CD4-positive, alpha-beta T cell treated with Interleukin-17A for 4 hours (primary cell): ENCODE measurements around the gene MB.
A peak's percentile ranks its signal among the peaks of the same experiment; 100 is the strongest.
"Not testable (repeated sequence)": the region's sequence is repeated elsewhere in the genome, so short reads cannot be mapped to it uniquely, and the experiment has no call there.

Source experiments
- DNase-seq: peaks from one replicate; pipeline ENCODE4 v3.0.0-alpha.2; 2020; ENCODE audit warnings: mixed read lengths

MB gene

DNA sequence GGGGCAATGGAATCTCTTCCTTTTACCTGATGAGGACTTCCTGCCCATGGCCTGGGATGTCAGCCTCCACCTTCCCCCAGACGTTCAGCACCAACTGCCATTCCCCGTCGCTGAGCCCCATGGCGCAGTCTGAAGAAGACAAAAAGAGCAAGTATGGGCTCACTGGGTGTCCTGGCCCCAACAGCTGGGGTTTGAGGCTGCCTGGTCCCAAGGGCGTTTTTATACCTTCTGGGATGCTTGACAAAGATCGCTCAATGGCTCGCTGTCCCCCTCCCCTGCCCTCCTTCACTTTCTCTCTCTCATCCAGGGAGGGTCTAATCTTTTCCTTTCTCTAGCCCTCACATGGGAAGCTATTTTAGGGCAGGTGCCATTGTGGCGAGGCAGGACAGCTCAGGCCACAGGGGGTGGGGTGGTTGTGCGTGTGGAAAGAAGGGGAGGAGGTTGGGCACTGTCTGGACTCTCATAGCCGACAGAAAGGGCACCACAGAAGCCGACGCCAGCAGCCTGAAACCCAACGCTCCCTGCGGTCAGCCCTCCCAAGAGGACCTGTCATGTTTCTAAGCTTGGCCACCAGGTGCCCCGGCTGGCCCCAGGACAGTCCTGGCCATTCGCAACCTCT is at the start of gene MB:
Gene MB, minus strand, starts transcription at position 193 of the 619 bp plus-strand sequence. Its CDS starts 72 bp downstream, at position 121.
- no peak for DNase-seq

DNA sequence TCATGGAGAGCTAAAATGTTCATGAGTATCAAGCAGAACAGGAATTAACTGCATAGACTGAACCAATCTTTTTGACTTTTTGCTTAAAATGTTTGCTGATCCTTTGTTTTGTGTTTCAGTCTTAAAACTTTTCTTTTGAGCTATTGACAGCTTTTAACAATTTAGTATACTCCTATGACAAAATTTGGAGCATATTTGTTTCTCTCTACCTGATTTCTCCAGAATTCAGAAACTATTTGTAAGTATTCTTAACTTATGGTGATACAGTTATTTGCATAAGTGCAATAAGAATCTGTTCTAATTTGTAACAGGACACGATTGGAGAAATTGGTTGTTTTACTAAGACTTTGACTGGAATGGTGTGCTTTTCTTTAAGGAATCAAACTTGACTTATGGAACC is 49.6 kb upstream of the MB start:
- not testable (repeated sequence) for DNase-seq

DNA sequence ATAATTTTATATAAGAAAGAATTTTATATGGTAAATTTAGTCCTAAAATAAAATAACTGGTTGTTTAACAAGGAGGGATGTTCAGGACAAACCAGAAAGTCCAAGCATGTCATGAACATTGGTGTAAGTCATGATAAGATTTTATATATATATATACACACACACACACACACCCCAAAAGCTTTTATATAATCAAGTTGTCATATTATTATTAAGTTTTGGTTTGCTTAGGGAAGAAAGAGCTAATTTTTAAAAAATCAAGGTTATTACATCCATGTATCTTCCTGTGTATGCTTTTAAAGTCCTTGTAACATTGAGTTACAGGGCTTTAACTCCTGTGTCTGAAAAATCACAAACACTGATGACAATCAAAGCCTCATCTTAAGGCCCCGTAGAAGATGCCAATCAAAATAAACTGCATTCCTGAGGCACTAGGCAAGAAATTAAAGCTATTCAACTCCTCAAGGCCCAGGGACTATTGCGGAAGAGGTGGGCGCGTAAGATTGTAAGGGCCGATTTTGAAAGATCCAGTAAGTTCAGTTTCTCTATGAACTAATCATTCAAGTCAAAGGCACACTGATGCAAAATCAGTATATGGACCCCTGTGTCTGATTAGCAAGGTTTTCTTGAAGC is 47.9 kb upstream of the MB start:
- DNase-seq, result no peak

DNA sequence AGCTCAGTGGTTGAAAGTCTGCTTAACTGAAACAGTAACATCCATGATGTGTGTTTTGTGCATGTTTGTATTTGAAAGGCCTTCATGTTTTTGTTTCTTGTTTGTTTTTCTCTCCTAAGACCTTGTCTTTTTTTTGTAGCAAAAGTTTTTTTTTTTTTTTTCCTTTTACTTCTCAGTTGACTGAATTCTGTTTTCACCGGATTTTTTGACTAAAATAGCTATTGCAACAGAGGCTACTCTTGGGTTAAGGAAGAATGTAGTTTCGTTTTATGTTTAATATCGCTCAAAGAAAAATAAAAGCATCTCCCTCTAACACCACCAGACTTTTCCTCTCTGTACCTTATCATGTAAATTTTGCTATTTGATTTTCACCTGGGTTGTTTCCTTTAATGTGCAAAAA is 46.2 kb upstream of the MB start:
- DNase-seq, result no peak

DNA sequence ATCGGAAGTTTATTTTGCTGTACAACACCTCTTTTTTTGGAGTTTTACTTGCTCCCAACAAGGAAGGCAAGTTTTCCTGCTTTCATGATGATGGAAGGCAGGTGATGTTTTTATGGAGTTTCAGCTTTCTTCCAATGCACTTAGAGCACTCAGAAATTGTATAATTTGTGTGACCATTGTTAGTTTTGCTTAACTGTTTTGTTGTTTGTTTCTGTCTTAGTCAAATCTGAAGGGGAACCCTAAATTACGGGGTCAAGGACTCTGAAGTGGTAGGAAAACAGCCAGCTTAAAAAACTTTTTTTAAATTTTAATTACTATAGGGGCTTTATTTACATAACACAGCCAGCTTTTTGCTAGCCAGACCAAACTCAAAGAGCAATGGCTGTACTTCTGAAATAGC is 45.8 kb upstream of the MB start:
- no peak for DNase-seq

DNA sequence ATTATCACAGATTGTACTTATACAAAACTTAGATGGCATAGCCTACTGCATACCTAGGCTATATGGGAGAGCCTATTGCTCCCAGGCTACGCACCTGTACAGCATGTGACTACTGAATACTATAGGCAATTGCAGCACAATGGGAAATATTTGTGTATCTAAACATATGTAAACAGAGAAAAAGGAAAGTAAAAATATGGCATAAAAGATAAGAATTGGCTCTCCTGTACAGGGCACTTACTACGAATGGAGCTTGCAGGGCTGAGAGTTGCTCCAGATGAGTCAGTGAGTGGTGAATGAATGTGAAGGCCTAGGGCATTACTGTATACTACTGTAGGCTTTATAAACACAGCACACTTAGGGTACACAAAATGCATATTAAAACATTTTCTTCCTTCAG is 44.3 kb upstream of the MB start:
- DNase-seq, result peak; percentile 21

DNA sequence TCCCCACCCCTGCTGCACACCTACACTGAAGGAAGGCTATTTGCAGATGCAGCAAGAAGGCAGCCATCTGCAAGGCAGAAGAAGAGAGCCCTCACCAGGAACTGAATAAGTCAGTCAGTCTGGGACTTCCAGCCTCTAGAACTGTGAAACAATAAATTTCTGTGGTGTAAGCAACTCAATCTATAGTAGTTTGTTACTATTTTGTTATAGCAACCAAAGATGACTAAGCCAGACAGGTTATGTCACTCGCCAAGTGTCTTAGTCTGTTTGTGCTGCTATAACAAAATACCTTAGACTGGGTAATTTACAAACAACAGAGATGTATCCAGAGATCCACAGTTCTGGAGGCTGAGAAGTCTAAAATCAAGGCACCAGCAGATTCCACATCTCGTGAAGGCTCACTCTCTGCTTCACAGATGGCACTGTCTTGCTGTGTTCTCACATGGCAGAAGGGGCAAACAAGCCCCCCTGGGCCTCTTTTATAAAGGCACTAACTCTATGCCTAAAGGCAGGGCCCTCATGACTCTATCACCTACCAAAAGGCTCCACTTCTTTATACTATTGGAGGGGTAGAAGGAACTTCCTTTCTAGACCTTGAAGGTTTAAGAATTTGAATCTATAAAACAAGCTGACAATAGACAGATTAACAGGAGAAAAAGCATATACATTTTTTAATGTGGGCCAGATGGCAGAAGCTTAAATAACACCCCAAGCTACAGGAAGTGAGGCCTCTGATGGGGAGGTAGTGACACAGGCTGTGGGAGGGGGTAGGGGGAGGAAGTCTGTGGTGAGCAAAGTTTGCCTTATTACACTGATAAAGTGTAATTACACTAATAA is 43.4 kb upstream of the MB start:
- peak; percentile 78 for DNase-seq

DNA sequence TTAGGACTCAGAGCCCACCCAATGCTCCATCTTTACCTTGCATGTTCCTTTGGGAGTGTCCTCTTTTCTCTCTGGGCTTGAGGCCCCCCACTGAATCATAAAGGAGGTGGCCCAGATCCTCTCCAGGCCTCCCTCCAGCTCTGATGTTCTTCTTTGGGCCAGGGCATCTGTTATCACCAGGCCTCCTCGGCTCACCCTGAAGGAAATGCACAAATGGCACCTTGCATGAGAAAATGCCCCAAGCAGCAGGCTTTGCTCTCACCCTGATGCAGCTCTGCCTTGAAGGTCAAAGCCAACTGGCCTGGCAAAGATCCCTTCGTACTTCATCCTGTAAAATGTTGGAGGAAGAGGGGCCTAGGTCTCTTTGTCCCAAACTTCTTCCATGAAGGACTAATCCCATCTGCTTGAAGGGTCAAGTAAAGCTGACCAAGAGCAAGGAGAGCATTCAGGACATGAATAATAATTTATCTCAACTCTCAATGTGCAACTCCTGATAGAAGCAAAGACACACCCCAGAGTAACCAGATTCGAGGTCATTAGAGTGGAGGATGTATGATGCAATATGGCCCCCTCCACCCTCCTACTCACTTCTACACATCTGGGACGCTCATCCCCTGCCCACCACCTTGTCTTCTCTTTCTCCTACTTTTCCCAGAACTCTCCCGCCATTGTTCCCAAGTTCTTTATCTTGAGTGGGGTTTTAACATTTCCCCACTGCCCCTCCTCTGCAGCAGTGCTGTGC is 40.6 kb upstream of the MB start:
- no peak for DNase-seq

DNA sequence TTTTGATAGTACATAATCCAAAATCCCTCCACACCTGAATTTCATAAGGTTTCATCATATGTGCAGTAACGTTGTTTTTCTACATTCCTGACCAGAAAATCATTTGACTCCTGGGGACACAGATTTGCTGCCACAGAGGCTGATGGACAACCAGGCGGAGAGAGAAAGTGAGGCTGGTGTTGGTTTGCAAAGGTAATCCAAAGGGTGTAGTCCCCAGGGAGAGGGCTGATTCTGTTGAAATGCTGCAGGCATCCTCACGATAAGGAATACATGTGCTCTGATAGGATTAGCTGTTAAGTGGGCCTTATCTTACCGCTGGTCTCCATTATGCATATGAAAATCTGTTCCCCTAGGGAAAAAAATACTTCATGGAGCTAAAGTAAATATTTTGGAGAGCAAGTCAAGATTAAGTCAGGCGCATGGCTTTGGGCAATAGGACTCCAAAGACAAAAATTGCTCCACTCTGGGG is 39.2 kb upstream of the MB start:
- DNase-seq, result no peak

DNA sequence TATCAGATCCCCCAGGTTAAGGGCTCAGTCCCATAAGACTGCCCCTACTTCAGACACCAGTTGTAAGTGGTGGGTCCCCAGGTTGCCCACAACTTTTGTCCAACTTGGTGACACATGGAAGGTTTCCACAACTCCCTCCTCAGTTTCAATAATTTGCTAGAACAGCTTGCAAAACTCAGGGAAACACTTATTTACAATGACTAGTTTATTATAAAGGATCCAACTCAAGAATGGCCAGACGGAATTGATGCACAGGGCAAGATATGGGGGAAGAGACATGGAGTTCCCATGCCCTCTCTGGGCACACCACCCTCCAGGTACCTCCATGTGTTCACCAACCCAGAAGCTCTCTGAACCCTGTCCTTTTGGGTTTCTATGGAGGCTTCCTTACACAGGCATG is 36.7 kb upstream of the MB start:
- no peak for DNase-seq

DNA sequence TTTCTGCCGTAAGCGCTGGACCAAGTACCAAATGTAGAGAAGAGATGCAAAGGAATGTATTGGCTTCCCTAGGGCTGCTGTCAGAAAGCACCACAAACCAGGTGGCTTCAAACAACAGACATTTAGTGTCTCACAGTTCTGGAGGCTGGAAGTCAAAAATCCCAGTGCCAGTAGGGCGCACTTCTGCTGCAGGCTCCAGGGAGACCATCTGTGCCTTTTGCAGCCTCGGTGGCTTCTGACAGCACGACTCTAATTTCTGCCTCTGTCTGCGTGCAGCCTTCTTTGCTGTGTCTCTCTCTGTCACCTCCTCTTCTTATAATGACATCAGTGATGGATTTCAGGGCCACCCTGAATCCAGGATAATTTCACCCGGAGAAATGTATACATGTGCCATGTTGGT is 34.0 kb upstream of the MB start:
- DNase-seq, result no peak

DNA sequence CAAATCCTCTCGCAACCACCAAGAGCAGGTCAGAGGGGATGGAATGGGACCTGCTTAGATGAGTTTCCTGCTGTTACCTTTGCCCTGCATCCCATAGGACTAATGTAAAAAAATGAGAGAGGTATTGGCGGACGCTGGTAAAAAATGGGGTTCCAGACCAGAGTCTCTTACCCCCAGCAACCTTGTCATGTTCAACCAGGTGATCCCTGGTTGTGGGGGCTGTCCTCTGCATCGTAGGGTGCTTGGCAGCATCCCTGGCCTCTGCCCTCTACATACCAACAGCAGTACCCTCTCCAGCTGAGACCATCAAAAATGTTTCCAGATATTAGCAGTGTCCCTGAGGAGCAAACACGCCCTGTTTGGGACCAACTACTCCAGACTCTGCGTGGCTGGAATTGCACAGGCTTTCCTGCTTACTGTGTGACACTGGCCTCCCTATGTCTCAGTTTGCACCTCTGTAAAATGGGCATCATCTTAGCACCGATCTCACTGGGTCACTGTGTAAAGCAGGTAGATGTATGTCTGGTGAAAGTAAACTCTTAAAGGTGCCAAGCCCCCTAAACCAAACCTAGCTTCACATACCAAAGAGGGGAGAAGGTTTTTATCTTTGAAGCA is 32.6 kb upstream of the MB start:
- DNase-seq, result no peak

DNA sequence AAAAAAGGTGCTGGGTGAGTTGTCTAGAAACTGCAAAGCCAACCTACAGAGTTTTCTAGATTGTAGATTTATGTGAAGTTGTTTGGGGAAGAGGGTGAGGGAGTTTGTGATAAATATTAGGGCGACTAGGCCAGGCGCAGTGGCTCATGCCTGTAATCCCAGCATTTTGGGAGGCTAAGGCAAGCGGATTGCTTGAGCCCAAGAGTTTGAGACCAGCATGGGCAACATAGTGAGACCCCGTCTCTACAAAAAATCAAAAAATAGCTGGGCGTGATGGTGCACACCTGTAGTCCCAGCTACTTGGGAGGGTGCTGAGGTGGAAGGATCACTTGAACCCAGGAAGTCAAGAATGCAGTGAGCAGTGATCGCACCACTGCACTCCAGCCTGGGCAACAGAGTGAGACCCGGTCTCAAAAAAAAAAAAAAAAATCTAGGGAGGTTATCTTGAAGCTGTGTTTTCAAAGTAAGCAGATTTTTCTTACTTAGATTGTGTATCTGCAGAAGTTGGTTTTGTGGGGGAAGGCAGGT is 32.0 kb upstream of the MB start:
- DNase-seq, result no peak

DNA sequence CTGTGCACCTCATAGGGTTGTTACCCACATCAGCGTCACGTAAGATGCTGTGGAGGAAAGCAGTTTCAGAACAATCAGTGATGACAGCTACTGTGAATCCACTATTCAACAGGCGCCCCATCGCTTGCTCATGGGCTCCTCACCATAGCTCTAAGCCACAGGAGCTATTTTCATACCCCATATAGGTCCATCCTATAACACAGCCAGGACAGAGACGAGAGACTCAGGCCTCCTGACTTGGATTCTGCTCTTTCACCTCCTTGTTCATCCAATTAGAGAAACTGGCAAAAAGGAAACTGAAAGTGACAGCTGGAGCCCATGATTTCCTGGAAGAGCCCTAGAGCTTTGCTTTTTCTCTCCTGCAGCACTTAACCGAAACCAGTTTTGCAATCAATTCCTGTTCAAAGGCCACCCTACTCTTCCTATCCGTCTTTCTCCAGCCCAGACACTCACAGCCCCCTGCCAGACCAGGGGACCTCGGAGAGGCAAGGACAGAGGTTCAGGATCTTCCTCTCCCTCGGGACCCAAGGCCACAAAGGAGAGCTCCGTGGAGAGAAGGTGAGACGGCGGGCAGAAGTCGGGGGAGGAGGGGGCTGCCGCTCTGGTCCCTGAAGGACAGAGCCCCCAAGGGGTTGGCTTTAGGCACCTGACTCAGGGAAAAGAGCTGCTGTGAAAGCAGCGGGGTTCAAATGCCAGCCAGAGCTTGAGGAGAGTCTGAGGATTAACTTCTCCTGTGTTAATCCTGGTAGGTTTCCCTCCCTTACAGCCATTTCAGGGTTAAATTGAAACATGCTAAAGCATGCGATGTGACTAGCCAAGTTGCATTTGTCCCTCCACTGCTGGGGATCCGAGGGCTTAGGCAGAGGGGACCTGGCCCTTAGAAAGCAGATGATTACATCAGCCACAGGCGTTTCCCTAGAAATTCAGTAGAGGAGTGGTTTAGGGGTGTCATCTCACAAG is 31.2 kb upstream of the MB start, which contains the start of gene APOL6:
Gene APOL6, plus strand, starts transcription at position 381 of the 960 bp plus-strand sequence. CDS start 7,980 bp downstream, outside the sequence.
- DNase-seq, result peak; percentile 58

DNA sequence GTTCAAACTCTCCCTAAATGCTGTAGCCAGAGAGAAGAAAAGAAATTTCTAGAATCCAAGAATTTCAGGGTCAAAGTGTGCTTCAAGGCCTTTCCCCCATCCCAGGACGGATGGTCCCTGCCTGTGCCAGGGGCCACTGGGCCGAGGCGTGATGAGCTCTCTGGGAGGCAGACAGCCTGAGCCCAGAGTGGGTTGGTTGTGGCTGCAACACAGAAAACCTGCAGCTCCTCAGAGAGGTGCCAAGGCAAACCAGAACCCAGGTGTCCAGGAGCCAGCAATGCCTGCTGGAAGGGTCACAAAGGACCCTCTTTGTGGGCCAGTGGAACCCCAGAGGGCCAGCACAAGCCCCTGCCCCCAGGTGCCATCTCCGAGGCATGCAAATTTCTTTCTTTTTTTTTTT is 28.5 kb upstream of the MB start:
- no peak for DNase-seq

DNA sequence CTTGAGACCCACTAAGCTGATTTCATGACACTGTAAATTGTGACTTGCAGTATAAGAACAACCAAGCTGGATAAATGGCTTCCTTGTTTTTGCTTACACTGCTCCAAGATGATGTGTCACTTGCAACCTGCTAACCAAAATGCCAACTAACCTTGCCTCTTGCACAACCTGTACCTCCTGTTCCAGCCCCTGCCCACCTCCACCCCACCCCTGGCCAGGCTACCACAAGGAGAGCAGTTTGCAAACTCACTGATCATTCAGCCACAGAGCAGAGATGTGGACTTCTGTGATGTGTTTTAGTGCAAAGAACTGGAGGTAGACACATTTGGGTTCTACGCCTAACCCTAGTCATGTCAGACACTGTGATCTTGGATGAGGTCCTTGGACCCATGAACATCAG is 26.9 kb upstream of the MB start:
- DNase-seq, result no peak

DNA sequence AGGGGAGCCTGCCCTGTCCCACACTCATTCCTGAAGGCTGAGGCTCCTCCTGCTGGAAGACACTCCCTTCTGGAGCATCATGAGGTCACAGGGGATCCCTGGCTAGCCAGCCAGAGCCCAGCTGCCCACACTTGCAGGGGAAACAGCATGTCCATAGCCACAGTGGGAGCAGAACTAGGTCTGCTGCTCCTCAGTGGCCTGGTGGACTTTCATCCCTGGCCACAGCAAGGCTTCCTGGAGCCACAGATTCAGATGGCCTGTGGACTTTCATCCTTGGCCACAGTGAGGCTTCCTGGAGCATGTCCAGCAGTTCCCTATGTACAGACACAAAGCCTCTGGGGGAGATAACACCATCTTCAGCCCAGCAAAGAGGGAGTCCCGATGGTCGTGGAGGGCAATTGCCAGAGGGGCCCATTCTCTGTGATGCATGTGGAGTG is 25.2 kb upstream of the MB start:
- no peak for DNase-seq

DNA sequence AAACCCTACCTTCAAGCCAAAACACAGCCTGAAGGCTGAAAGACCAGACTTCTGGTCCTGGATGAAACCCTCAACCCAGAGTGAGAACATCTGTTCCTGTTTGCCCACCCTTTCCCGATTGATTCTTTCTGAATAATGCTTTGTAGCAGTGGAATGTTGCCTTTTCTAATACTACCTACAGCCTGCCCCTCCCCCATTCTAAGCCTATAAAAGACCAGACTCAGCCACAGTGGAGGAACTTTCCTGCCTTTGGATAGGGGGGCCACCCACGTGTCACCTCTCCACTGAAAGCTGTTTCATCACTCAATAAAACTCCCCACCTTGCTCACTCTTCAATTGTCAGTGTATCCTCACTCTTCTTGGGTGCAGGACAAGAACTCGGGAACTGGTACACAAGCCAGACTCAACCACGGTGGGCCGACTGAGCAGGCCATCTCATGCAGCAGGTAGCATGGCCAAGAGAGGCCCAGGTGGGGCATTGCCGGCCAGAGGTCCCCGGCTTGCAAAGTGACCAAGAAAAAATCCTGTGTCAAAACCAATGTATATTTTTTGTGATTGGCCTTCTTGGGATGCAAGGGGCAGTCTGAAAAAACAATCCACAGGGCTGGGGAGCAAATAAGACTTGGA is 24.5 kb upstream of the MB start:
- no peak for DNase-seq

DNA sequence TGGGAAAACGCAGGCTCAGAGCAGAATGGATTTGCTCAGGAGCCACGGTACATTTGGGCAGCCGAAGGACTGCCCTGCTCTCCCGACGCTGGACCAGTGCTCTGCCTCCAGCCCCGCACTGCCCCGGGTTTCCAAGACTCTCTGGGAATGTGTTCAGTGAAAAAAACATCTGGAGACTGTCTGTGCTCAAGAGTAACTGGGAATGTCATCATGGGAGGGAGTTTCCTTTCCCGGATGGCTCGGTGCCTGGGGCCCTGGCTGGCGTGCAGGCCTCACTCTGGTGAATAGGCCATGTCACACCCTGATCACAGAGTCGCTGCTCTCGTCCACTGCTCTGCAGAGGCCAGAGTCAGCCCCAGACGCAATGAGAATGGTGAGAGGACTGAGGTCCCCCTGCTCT is 21.3 kb upstream of the MB start:
- DNase-seq, result no peak

DNA sequence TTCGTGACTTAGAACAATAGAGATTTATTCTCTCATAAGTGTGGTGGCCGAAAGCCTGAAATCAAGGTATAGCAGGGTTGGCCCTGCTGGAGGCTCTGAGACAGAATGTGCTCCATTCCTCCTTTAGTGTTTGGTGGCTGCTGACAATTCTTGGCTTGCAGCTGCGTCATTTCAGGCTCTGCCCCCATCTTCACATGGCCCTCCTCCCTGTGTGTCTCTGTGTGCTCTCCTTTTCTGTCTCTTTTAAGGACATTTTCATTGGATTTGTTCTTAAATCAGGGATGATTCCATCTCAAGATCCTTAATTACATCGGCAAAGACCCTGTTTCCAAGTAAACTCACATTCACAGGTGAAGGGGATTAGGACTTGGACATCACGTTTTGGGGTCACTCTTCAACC is 20.9 kb upstream of the MB start:
- no peak for DNase-seq

DNA sequence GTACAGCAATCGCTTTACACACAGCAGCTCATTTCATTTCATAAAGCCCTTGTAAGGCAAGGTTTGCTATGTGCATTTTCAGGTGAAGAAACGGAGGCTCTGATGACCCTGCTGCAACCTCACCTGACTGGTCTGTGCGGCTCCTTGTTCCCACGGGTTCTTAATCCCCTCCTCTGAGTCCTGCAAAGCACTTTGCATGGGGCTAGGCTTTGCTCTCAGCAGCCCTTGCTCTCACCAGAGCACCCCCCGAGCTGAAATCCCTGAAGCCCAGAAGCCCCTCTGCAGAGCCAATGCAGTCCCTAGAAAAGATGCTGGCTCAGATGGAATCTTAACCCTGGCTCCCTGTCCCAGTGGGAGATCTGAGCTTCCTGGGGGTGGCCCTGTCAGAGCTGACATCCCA is 20.1 kb upstream of the MB start:
- no peak for DNase-seq
